Measurements from ENCODE around the gene PRDM16.

DNA sequence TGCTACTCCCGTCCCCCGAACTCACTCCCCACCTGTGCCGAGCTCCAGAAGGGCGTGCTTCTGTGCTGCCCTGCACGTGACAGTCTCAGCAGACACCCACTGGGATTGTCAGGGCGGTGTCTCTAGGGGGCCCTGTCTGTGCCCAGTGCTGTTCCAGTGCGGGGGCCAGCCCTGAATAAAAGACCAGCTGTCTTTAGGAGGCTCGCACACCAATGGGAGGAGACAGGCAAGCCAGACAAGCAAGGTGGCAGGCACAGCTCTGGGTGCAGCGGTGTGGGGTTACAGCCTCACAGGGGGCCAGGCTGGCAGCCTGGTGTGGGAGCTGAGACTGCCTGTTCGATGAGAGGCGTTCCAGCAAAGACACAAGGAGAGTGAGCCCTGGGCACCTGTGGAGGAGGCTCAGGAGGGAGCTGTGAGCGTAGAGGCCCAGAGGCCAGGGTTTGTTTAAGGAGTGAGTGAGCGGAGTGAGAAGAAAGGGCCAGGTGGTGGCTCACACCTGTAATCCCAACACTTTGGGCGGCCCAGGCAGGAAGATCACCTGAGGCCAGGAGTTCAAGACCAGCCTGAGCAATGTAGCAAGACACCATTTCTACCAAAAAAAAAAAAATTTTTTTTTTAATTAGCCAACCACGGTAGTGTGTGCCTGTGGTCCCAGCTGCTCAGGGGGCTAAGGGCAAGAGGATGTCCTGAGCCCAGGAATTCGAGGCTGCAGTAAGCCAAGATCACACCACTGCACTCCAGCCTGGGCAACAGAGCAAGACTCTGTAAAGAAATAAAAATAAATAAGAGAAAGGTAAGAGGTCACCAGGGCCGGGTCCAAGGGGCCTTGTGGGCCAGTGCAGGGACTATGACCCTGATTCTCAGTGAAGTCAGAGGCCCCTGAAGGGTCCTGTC is 337.2 kb downstream of the PRDM16 start:
- TF ChIP-seq CBX5 (IDR thresholded peaks at IDR 0.05; ENCODE audit: low read depth, low read length) (no peak), CTCF (IDR thresholded peaks at IDR 0.05; ENCODE audit: control extremely low read depth in 1 of 3, insufficient read depth in 1 of 3, low read depth in 1 of 3, low read length in 3 of 3) (no peak), NRF1 (IDR thresholded peaks at IDR 0.05; ENCODE audit: low read depth, low read length) (no peak), POLR2AphosphoS5 (IDR thresholded peaks at IDR 0.05; ENCODE audit: low read depth, low read length) (no peak), POLR2A (IDR thresholded peaks at IDR 0.05; ENCODE audit: control extremely low read depth in 1 of 2, low read depth in 2 of 2, low read length in 2 of 2) (no peak), EP300 (IDR thresholded peaks at IDR 0.05; ENCODE audit: borderline replicate concordance in 1 of 2, low read depth in 2 of 2, low read length in 2 of 2) (no peak), YY1 (IDR thresholded peaks at IDR 0.05; ENCODE audit: low read depth, low read length) (no peak), MAFK (IDR thresholded peaks at IDR 0.05; ENCODE audit: low read depth, low read length) (no peak), JUN (IDR thresholded peaks at IDR 0.05; ENCODE audit: low read depth, low read length) (no peak), TBP (IDR thresholded peaks at IDR 0.05; ENCODE audit: low read depth, low read length) (no peak), EZH2 (IDR thresholded peaks at IDR 0.05; ENCODE audit: low read depth, low read length, severe bottlenecking) (no peak), ATF2 (IDR thresholded peaks at IDR 0.05; ENCODE audit: low read length) (no peak), EGR1 (IDR thresholded peaks at IDR 0.05; ENCODE audit: borderline replicate concordance, low read depth, low read length) (no peak)

All from H1 (cell line).